NT2/D1 (cell line): ENCODE results near the gene ALX1.

Experiments used
- SUZ12 ChIP-seq: IDR thresholded peaks from 2 replicates; pipeline ENCODE4 v1.6.1; 2011; ENCODE audit not compliant: insufficient read length, insufficient read depth; ENCODE audit errors: extremely low read depth
- YY1 ChIP-seq: IDR thresholded peaks from 2 replicates; pipeline ENCODE4 v1.6.1; 2011; ENCODE audit not compliant: insufficient read length, insufficient read depth

DNA sequence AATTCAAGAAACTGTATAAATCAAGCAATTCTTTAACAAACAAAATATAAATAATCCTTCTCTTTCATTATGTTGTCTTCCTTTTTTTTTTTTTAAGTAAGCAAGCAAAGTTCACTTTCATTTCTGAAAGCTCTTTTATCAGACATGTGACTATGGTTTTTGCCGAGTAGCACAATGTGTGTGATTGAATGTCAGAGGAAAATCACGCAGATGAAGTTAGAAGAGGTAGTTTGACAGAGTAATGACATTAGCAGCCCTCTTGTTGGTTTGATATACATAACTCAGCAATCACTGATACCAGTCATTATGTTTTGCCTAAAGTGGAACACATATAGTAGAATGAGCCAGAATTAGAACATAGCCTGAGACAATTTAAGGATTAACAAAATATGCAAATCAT is 19.0 kb downstream of the ALX1 start:
- TF ChIP-seq YY1 (no peak), SUZ12 (no peak)
